ENCODE results near the gene SERPINA3.

SERPINA3 gene

GRCh38 chr14:94593749-94594431 is 18.3 kb upstream of the SERPINA3 start:
- TF ChIP-seq, protein P1, sequence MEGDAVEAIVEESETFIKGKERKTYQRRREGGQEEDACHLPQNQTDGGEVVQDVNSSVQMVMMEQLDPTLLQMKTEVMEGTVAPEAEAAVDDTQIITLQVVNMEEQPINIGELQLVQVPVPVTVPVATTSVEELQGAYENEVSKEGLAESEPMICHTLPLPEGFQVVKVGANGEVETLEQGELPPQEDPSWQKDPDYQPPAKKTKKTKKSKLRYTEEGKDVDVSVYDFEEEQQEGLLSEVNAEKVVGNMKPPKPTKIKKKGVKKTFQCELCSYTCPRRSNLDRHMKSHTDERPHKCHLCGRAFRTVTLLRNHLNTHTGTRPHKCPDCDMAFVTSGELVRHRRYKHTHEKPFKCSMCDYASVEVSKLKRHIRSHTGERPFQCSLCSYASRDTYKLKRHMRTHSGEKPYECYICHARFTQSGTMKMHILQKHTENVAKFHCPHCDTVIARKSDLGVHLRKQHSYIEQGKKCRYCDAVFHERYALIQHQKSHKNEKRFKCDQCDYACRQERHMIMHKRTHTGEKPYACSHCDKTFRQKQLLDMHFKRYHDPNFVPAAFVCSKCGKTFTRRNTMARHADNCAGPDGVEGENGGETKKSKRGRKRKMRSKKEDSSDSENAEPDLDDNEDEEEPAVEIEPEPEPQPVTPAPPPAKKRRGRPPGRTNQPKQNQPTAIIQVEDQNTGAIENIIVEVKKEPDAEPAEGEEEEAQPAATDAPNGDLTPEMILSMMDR (IDR thresholded peaks at IDR 0.05; ENCODE audit: insufficient read depth, low read depth, low read length, missing control alignments) = no peak
- H3K4me3 ChIP-seq (ENCODE audit: low read length) = no peak overlapping the region
- no peak for DNase-seq (ENCODE audit: low read depth)

- TF ChIP-seq, protein P1 (IDR thresholded peaks at IDR 0.05; ENCODE audit: insufficient read depth, low read depth, low read length, missing control alignments) = no peak
- no peak overlapping the region for H3K4me3 ChIP-seq (ENCODE audit: low read length)
- no peak for DNase-seq (ENCODE audit: low read depth)
These were observed 17.8 kb upstream of the SERPINA3 start for GRCh38 chr14:94594441-94594840.

GRCh38 chr14:94595912-94596311 is 16.3 kb upstream of the SERPINA3 start:
- DNase-seq (ENCODE audit: low read depth) = no peak
- TF ChIP-seq, protein P1 (IDR thresholded peaks at IDR 0.05; ENCODE audit: insufficient read depth, low read depth, low read length, missing control alignments) = no peak
- H3K4me3 ChIP-seq (ENCODE audit: low read length) = no peak overlapping the region

DNA sequence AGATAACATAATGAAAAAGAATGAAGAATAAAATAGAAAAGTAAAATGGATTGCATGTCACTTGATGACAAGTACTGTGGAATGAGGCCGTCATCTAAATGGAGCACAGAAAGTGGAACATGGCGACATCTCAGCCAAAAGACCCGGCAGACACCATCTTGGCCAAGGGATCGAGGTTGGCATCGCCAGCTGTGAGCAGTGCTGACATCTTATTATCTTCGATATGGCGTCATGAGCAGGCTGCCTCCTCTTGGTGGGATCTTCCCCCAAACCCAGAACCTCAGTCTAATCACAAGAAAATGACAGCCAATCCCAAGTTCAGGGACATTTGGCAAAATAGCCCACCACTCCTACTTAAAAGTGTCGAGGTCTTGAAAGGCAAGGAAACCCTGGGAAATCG is 15.8 kb upstream of the SERPINA3 start:
- TF ChIP-seq, protein P1 (IDR thresholded peaks at IDR 0.05; ENCODE audit: insufficient read depth, low read depth, low read length, missing control alignments) = no peak
- no peak overlapping the region for H3K4me3 ChIP-seq (ENCODE audit: low read length)
- no peak for DNase-seq (ENCODE audit: low read depth)

GRCh38 chr14:94597788-94598187 is 14.4 kb upstream of the SERPINA3 start:
- TF ChIP-seq, protein P1 (IDR thresholded peaks at IDR 0.05; ENCODE audit: insufficient read depth, low read depth, low read length, missing control alignments) = no peak
- DNase-seq (ENCODE audit: low read depth) = no peak
- H3K4me3 ChIP-seq (ENCODE audit: low read length) = no peak overlapping the region

- no peak for DNase-seq (ENCODE audit: low read depth)
- TF ChIP-seq, protein P1 (IDR thresholded peaks at IDR 0.05; ENCODE audit: insufficient read depth, low read depth, low read length, missing control alignments) = no peak
- no peak overlapping the region for H3K4me3 ChIP-seq (ENCODE audit: low read length)
These were observed 13.7 kb upstream of the SERPINA3 start for GRCh38 chr14:94598506-94598815.
